GM23338 (cell line): ENCODE results near the gene FAM3D.

Experiments
- CREB1 ChIP-seq: fragments of 250-450 bp; sonication (Bioruptor Pico); IDR thresholded peaks from 2 replicates; pipeline ENCODE4 v1.5.0; 2020; ENCODE audit warnings: low read depth, mild to moderate bottlenecking, moderate library complexity
- CTCF ChIP-seq, 2 experiments: fragments of 200-600 bp in 1 of 2; sonication (generic) in 1 of 2; conservative IDR thresholded peaks; 2 replicates each; pipeline versions ENCODE4 v1.5.1 to v1.6.1; 2016 to 2017; ENCODE audit warnings: antibody characterized with exemption in 2 of 2, low read depth in 2 of 2, mild to moderate bottlenecking in 2 of 2, moderate library complexity in 1 of 2
- EZH2 ChIP-seq: fragments of 200-600 bp; sonication (generic); IDR thresholded peaks from one replicate; pipeline ENCODE4 v1.8.0; 2017; ENCODE audit warnings: antibody characterized with exemption, mild to moderate bottlenecking, low read depth; ENCODE audit not compliant: unreplicated experiment
- JUNB ChIP-seq: IDR thresholded peaks from one replicate; pipeline ENCODE4 v1.6.1; 2016; ENCODE audit warnings: antibody characterized with exemption; ENCODE audit not compliant: unreplicated experiment

DNA sequence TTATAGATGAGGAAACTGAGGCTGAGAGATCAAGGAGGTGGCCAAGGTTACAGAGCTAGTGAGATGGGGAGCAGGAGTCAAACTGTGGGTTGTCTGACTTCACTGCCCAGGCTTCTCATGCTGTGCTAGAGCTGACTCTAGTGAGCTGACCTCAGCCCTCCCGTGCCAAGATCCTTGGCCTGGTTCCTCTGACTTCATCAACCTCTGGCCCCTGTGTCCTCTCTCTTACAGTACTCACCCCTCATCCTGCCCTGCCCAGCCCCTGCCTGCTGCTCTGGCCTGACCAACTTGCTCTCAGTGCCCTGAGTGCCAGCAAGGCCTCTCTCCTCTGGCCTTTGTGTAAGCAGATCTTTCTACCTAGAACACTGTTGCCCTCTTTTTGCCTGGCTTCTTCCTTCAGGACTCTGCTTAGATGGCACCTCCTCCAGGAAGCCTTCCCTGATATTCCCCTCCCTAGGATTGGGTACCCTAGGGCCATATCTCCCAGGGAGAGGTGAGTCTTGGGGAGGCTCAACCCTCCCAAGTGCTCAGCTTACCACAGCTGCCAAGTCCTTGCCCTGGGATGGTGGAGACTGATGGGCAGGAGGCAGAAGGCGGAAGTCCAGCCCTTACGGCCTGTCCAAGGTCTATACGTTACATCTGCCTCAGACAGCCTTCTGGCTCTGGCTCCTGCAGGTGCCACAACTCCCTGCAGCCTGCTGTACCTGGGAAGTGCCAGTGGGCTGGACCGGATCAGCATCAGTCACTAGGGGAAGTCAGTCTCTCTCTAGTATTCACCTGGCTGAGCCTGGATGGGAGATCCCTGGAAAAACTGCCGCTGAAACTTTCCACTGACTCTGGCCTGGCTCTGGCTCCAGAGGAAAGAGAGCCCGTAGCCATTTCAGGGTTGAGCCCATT lies 53.1 kb downstream of the FAM3D start:
- TF ChIP-seq CTCF (conservative IDR thresholded peaks at IDR 0.05; ENCODE audit: low read depth in 2 of 2) (no peak), JUNB (no peak), EZH2 (no peak), CREB1 (CRISPR knock-in tag) (no peak)
